Measurements from ENCODE around the gene PAX6. TPM values are rescaled to one million over a fixed set of nuclear protein-coding genes. Genes with fewer than 3 reads are reported as not detected.

The PAX6 gene
- total RNA-seq, 1 donor from 2014 or later, result not detected

DNA sequence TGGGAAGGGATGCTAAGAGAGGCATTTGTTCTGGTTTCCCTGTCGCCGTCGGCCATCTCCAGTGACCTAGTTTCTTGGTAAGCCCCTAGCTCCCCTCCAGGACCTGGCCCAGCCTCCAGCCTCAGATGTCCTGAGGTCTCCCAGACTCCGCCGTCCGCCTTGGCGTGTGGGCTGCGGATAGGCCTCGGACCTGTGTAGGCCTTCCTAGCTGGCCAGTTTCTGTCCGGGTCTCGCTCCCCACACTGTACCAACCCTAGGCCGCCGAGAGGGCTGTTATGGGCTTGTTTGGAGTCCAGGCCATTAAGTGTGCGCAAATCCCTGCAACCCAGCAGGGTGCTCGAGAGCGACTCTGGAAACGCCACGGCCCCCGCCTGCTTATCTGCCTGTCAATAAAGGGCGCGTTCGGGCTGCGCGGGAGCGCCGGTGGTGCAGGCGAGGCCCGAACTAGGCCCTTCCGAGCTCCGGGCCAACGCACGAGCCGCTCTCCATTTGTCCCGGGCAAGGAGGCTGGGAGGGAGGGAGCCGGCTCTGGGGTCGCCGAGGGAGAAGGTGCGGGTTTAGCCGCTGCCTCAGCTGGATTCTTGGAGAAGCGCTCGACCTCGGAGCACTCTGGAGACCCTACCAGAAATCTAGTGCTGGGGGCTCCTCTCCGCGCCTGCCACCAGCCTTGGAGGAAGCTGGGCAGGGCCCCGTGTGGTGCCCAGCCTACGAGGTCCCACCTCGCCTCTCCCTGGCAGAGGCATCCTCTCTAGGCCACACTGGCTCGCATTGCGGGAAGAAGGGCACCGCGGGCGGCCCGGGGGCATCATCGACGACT lies 8.7 kb upstream of the PAX6 start:
- peaks cover 9% of the 10 kb centered on the region for H3K4me1 Mint-ChIP-seq
- H3K27me3 Mint-ChIP-seq, result peaks cover 76% of the 10 kb centered on the region
- peaks cover 7% of the 10 kb centered on the region for H3K9me3 Mint-ChIP-seq
- H3K4me3 Mint-ChIP-seq, result no peak overlapping the region
- H3K36me3 Mint-ChIP-seq (ENCODE audit: low read depth), result peaks cover 6% of the 10 kb centered on the region
- no peak overlapping the region for H3K27ac Mint-ChIP-seq
- intact Hi-C loops (cut with micrococcal nuclease), result loop anchor here (10.0 kb wide), 1 partner anchor 135 kb away; no protein-coding TSS in a partner anchor
- peak; percentile 54 for DNase-seq

- peaks cover 7% of the 10 kb centered on the region for H3K36me3 Mint-ChIP-seq (ENCODE audit: low read depth)
- peaks cover 75% of the 10 kb centered on the region for H3K27me3 Mint-ChIP-seq
- peaks cover 10% of the 10 kb centered on the region for H3K4me1 Mint-ChIP-seq
- no peak for DNase-seq
- H3K27ac Mint-ChIP-seq, result no peak overlapping the region
- no peak overlapping the region for H3K4me3 Mint-ChIP-seq
- peaks cover 7% of the 10 kb centered on the region for H3K9me3 Mint-ChIP-seq
- intact Hi-C loops (cut with micrococcal nuclease), result no loop called here
Measured at GRCh38 chr11:31818874-31819331, 7.8 kb upstream of the PAX6 start.

DNA sequence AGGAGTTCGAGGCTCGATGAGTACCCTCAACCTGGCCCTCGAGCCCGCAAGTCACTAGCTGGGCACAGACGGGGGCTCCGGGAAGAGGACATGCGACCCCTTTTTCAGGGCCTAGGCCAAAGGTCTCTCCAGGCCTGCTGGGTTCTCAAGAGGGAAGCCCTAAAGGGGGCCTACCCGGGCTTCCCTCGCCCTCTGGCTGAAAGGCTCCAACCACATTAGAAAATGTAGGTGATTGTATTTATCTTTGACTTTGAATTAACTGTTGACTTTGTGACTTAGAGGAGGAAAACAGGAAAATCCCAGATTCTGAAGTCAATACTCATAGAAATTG lies 7.3 kb upstream of the PAX6 start:
- H3K4me3 Mint-ChIP-seq, result no peak overlapping the region
- intact Hi-C loops (cut with micrococcal nuclease), result no loop called here

DNA sequence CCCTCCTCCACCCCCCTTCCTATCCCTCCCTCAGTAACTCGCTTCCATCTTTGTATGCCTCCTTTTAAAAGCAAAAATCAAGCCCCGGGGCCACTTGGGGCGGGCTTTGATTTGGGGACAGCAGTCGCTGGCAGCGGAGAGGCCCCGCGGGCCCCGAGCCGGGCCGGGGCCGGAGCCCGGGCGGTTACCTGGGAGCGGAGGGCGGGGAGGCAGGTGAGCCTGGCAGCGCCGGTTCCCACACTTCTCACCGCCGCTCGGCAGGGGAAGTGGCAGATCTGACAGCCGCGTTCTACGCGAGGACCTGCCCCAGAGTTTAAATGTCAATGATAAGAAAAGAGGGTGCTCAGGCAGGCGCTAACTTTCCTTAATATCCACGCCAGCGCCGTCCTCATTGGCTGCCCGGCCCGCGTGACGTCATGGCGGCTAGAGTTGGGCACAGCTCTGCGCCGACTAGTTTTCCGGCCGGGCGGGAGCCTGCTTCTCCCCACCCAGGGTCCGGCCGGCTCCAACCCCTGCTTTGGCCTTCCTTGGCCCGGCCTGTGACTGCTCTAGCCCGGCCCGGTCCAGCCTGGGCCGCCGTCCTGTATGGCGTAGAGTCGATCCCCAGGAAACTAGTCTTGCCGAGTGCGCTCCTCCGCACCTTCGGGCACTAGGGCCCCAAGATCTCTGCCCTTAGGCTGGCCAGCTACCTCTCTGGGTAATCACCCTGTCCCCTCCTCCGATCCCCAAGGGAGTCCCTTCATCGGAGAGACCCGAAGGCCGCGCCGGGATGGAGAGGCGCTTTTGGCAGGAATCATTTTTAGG lies 6.7 kb upstream of the PAX6 start:
- DNase-seq, result peak; percentile 60
- Mint-ChIP-seq H3K9me3 (peaks cover 7% of the 10 kb centered on the region), H3K27ac (no peak overlapping the region), H3K27me3 (peaks cover 73% of the 10 kb centered on the region), H3K4me3 (no peak overlapping the region), H3K36me3 (ENCODE audit: low read depth) (peaks cover 7% of the 10 kb centered on the region), H3K4me1 (peaks cover 10% of the 10 kb centered on the region)
- intact Hi-C loops (cut with micrococcal nuclease), result no loop called here

More for the DNA sequence above, 7.3 kb upstream of the PAX6 start:
- Mint-ChIP-seq H3K36me3 (ENCODE audit: low read depth) (peaks cover 7% of the 10 kb centered on the region), H3K9me3 (peaks cover 7% of the 10 kb centered on the region), H3K27ac (no peak overlapping the region), H3K4me1 (peaks cover 10% of the 10 kb centered on the region), H3K27me3 (peaks cover 76% of the 10 kb centered on the region)
- DNase-seq, result peak; percentile 56

GRCh38 chr11:31817054-31817620 lies 6.0 kb upstream of the PAX6 start:
- peak; percentile 67 for DNase-seq
- Mint-ChIP-seq H3K36me3 (ENCODE audit: low read depth) (peaks cover 7% of the 10 kb centered on the region), H3K27ac (peak overlapping the region; percentile 45), H3K27me3 (peaks cover 71% of the 10 kb centered on the region), H3K4me1 (peaks cover 10% of the 10 kb centered on the region), H3K4me3 (no peak overlapping the region), H3K9me3 (peaks cover 6% of the 10 kb centered on the region)
- intact Hi-C loops (cut with micrococcal nuclease), result no loop called here

DNA sequence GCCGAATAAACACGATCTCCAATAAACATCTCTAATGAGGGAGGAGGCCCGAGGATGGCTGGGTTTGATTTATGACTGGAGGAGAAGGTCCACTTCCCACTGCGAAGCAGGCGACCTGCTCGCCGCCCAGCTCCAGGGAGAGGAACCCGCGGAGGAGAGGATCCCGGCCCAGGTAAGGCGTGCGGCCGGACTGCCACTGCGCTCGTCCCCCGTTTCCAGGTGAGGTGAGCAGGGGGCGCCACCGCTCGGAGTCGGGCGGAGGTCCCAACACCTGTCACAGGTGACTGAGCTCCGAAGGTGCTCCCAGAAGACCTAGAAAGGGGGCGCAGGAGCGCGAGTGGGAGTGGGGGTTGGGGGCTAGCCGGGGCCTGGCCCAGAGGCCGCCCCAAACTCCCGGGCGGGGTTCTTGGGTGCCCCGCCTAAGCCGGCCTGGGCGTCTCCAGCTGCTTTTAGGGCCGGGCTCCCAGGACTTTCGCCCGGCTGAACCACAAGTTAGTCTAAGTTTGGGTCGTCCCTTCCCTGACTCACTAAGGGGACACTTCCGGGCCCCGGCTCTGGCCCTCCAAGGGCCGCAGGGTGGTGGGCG lies 5.4 kb upstream of the PAX6 start:
- Mint-ChIP-seq H3K4me1 (peaks cover 12% of the 10 kb centered on the region), H3K27me3 (peaks cover 69% of the 10 kb centered on the region), H3K4me3 (no peak overlapping the region), H3K36me3 (ENCODE audit: low read depth) (peaks cover 9% of the 10 kb centered on the region), H3K9me3 (peaks cover 2% of the 10 kb centered on the region), H3K27ac (peak overlapping the region; percentile 48)
- peak; percentile 55 for DNase-seq
- intact Hi-C loops (cut with micrococcal nuclease), result no loop called here

GRCh38 chr11:31815711-31816467 lies 4.8 kb upstream of the PAX6 start:
- Mint-ChIP-seq H3K4me1 (peaks cover 15% of the 10 kb centered on the region), H3K27ac (peak overlapping the region; percentile 48), H3K36me3 (ENCODE audit: low read depth) (peaks cover 9% of the 10 kb centered on the region), H3K9me3 (no peaks in the 10 kb centered on the region), H3K27me3 (peaks cover 67% of the 10 kb centered on the region), H3K4me3 (no peak overlapping the region)
- intact Hi-C loops (cut with micrococcal nuclease), result no loop called here
- DNase-seq, result no peak

DNA sequence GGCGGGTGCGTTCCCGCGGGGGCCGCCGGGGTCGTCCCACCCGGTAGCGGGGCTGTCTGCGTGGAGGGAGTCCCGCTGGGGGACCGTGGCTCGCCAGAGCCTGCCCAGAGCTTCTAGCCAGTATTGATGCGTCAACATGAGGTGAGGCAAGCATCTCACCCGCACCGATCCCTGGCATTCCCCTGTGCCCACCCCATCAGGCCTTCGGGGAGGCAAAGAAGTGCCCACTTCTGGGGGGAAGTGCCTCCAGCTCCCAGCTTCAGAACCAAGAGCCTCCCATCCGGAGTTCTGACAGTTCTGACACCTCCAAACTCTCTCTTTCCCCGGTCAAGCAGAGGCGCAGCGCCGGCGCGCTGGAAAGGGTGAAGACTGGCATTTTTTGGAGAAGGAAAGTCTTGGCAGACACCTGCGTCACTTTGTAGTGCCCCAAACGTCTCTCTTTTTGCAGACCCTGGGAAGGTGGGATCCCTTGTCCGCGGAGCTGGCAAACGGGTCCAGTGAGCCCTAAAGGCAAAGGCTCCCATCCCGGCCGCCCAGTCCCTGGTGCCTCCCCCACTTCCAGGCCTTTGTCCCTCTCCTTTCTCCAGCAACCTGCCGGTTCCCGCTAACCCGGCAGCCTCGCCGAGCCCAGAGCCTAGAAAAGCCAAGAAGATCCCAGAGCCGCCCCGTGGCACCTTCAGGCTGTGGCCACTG lies 3.2 kb upstream of the PAX6 start:
- no peak overlapping the region for H3K4me3 Mint-ChIP-seq

DNA sequence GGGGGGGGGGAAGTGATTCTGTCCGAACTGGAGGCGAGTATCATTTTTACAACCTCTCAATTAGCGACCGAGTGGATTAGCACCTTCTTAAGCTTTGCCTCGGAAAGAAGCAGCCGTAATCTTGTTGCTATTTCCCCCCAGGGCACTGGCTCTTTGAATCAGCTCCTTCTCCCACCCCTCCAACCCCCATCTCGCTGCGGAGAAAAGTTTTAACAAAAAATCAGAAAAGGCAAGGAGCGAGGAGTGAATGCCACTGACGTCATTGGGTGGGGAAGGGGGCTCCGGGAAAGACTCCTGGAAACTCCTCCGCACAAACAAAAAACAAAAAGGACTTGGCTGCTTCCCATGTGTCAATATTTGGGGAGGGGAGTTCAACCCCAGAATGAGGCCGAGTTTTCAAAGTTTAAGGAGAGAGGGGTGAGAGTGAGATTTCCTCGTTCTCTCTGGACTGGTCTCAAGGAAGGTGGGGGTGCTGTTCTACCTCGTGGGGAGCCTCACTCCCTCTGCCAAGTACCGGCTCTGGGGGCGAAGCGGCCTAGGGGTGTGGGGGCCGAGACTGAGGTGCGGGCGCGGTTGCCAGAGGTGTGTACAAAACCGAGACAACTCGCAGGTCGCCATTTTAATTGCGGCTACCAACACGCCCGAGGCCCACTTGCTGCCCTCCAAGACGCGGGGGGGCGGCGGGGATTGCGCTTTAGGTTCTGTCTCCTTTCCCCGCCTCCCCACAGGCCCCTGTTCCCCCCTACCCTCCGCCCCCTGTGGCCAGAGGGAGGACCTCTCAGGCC lies 2.5 kb upstream of the PAX6 start:
- peak overlapping the region; percentile 34 for H3K4me3 Mint-ChIP-seq
- H3K27ac Mint-ChIP-seq, result no peak overlapping the region
- intact Hi-C loops (cut with micrococcal nuclease), result loop anchor here (1.0 kb wide), 1 partner anchor 10 kb away; no protein-coding TSS in a partner anchor
- peaks cover 22% of the 10 kb centered on the region for H3K4me1 Mint-ChIP-seq
- H3K36me3 Mint-ChIP-seq (ENCODE audit: low read depth), result peaks cover 9% of the 10 kb centered on the region
- peaks cover 68% of the 10 kb centered on the region for H3K27me3 Mint-ChIP-seq
- peak; percentile 52 for DNase-seq
- H3K9me3 Mint-ChIP-seq, result peaks cover 5% of the 10 kb centered on the region

More for the DNA sequence above, 3.2 kb upstream of the PAX6 start:
- peaks cover 66% of the 10 kb centered on the region for H3K27me3 Mint-ChIP-seq
- peaks cover 9% of the 10 kb centered on the region for H3K36me3 Mint-ChIP-seq (ENCODE audit: low read depth)
- intact Hi-C loops (cut with micrococcal nuclease), result loop anchor here (1.0 kb wide), 1 partner anchor 11 kb away; no protein-coding TSS in a partner anchor
- H3K9me3 Mint-ChIP-seq, result peaks cover 4% of the 10 kb centered on the region
- H3K27ac Mint-ChIP-seq, result no peak overlapping the region
- H3K4me1 Mint-ChIP-seq, result peaks cover 22% of the 10 kb centered on the region
- no peak for DNase-seq

DNA sequence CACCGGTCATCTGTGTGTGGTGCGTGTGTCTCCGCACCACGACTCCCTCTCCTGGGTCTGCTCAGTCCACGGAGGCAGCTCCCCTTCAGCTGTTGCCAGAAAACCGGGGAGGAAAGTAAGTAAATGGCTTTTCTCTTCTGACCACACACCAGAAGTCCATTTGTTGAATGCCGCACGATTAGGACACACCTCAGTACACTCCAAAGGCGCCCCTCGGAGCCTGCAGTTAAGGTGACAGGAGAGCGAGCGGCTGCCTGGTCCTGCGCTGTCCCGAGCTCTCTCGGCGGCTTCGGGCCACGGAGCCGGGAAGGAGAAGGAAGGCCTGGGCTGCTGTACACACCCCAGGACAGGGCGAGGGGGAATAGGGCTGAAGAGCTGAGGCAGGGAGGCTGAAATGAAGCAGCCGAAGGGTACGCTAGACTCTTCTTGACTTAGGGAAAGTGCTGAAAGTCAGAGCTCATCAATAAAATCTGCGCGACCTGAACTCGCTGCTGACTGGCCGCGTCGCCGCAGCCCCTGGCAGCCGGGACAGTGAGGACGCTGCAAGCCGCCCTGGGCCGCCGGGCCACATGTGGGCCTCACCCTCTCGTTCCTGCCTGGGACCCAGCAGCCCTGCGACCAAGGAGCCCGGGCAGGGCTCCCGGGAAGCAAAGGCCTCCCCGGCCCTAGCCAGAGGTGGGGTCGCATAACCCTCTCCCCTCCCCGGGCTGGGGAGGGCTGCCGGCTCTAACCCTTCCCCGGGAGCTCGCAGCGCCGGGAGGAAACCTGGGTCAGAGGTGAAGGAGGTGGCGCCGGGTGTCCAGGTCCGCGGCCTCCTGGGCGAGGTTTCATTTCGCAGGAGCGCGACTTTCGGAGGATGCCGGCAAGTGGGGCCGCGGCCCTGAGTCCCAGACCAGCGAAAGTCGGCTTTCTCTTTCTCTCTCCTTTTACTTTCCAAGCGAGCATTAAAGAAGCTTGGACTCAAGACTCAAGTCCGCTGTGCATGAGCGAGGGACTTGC lies 1.6 kb upstream of the PAX6 start:
- Mint-ChIP-seq H3K36me3 (ENCODE audit: low read depth) (peaks cover 9% of the 10 kb centered on the region), H3K9me3 (peaks cover 5% of the 10 kb centered on the region), H3K4me1 (peaks cover 22% of the 10 kb centered on the region), H3K27ac (peak overlapping the region; percentile 65), H3K4me3 (peak overlapping the region; percentile 72), H3K27me3 (peaks cover 71% of the 10 kb centered on the region)
- intact Hi-C loops (cut with micrococcal nuclease), result no loop called here
- peak; percentile 62 for DNase-seq
